Measurements from ENCODE around the gene PEMT.

Gene PEMT

GRCh38 chr17:17606416-17607000 is 15.0 kb upstream of the PEMT start:
- TF ChIP-seq CTCF (IDR thresholded peaks at IDR 0.05; ENCODE audit: insufficient read depth, low read length, poor library complexity, severe bottlenecking): no peak
- Histone ChIP-seq H3K27me3 (replicated peaks; ENCODE audit: control insufficient read depth, insufficient read depth, low read length) (no peaks in the 10 kb centered on the region), H3K4me3 (replicated peaks; ENCODE audit: low read depth, low read length) (no peak overlapping the region), H3K36me3 (ENCODE audit: control insufficient read depth, insufficient read depth, low read length) (no peaks in the 10 kb centered on the region)
- no peak for DNase-seq (ENCODE audit: extremely low read depth, insufficient read length)

DNA sequence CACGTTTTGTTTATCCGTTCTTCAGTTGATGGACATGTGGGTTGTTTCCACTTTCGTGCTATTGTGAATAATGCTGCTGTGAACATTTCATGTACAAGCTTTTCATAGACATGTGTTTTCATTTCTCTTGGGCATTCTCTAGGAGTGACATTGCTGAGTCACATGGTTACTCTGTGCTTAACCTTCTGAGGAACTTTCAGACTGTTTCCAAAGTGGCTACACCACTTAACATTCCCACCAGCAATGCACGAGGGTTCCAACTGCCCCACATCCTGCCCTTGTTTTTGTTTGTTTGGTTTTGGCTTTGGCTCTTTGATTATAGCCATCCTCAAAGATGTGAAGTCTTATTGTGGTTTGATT is 14.2 kb upstream of the PEMT start:
- Histone ChIP-seq H3K36me3 (ENCODE audit: control insufficient read depth, insufficient read depth, low read length) (no peaks in the 10 kb centered on the region), H3K4me3 (replicated peaks; ENCODE audit: low read depth, low read length) (no peak overlapping the region), H3K27me3 (replicated peaks; ENCODE audit: control insufficient read depth, insufficient read depth, low read length) (no peaks in the 10 kb centered on the region)
- TF ChIP-seq CTCF (IDR thresholded peaks at IDR 0.05; ENCODE audit: insufficient read depth, low read length, poor library complexity, severe bottlenecking): no peak
- DNase-seq (ENCODE audit: extremely low read depth, insufficient read length): no peak

DNA sequence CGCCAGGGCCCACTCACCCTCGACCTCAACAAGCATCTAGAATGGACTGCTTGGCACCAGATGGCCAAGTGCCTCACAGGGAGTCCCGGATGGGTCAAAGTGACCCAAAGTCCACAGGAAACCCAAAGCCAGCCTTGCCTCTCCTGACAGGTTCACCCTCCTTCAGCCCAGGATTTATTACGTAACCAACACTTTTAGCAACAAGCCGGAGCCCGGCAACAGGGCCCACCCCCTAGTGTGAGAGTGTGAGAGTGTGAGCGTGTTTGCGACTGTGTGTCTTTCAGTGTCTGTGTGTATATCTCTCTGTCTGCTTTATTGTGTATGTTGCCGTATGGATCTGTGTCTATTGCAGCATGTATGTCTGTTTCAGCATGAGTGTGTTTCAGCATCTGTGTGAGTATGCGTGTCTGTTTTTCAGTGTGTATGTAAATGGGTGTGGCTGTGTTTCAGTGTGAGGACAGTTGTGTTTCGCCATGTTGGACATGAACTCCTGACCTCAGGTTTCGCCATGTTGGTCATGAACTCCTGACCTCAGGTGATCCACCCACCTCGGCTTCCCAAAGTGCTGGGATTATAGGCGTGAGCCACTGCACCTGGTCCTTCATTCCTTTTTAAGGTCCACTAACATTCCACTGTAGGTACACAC is 13.7 kb upstream of the PEMT start:
- no peak for DNase-seq (ENCODE audit: extremely low read depth, insufficient read length)
- no peak overlapping the region for H3K4me3 ChIP-seq (replicated peaks; ENCODE audit: low read depth, low read length)
- H3K27me3 ChIP-seq (replicated peaks; ENCODE audit: control insufficient read depth, insufficient read depth, low read length): no peaks in the 10 kb centered on the region
- TF ChIP-seq CTCF (IDR thresholded peaks at IDR 0.05; ENCODE audit: insufficient read depth, low read length, poor library complexity, severe bottlenecking): no peak
- no peaks in the 10 kb centered on the region for H3K36me3 ChIP-seq (ENCODE audit: control insufficient read depth, insufficient read depth, low read length)

GRCh38 chr17:17603895-17604225 is 12.4 kb upstream of the PEMT start:
- Histone ChIP-seq H3K27me3 (replicated peaks; ENCODE audit: control insufficient read depth, insufficient read depth, low read length) (no peaks in the 10 kb centered on the region), H3K4me3 (replicated peaks; ENCODE audit: low read depth, low read length) (no peak overlapping the region), H3K36me3 (ENCODE audit: control insufficient read depth, insufficient read depth, low read length) (no peaks in the 10 kb centered on the region)
- no peak for DNase-seq (ENCODE audit: extremely low read depth, insufficient read length)
- TF ChIP-seq CTCF (IDR thresholded peaks at IDR 0.05; ENCODE audit: insufficient read depth, low read length, poor library complexity, severe bottlenecking): no peak

DNA sequence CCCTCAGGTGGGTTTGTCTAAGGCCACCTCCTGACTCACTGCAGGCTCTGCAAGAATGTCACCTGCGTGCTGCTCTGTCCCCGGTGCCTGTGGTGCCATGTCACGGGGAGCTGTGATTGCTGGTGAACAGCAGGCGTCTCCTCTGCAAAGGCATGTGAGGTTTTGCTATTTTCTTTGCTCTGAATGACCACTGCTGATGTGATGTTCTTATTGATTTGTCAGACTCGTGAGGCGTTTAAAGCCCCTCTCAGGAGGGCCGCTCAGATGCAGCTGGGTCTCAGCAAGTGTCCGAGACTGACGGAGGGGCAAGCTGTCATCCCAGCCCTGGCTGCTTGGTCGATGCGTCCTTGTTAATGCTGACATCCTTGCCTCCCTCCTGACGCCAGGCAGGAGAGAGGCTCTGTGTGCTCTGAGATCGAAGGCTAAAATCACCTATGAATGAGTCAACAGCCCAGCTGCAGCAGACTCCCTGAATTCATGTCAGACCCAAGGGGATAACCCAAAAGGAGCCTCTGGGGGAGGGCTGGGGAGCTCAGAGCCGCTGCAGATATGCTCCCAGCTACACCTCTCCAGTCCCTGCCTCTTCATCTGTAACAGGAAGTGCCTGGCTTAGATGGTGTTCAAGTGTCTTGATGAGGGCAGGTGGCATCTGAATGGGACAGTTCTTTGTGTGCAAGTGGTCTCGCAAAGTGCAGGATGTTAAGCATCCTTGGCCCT is 11.8 kb upstream of the PEMT start:
- no peak for DNase-seq (ENCODE audit: extremely low read depth, insufficient read length)
- Histone ChIP-seq H3K36me3 (ENCODE audit: control insufficient read depth, insufficient read depth, low read length) (no peaks in the 10 kb centered on the region), H3K27me3 (replicated peaks; ENCODE audit: control insufficient read depth, insufficient read depth, low read length) (no peaks in the 10 kb centered on the region), H3K4me3 (replicated peaks; ENCODE audit: low read depth, low read length) (no peak overlapping the region)
- no peak for TF ChIP-seq CTCF (IDR thresholded peaks at IDR 0.05; ENCODE audit: insufficient read depth, low read length, poor library complexity, severe bottlenecking)
